A549 (cell line): Measurements from ENCODE around the gene SLC66A2. TPM values are rescaled to one million over a fixed set of nuclear protein-coding genes. Genes with fewer than 3 reads are reported as not detected.

Experiments used
- ATAC-seq, 2 experiments: fragments of 200-7000 bp in 1 of 2; fragments of >200 bp in 1 of 2; cut with Nextera tagmentation in 1 of 2; cut with Tn5 transposase in 1 of 2; 3 replicates each; pipeline versions ENCODE4 v1.8.0 to v1.9.1; 2018 to 2020; ENCODE audit warnings: mild to moderate bottlenecking in 1 of 2, moderate library complexity in 1 of 2
- CTCF ChIA-PET: fragments of 300-600 bp; sonication (Branson Sonifier 250); formaldehyde crosslinking; extraction: SDS; loops from one replicate; lab custom pipeline; 2021; ENCODE audit warnings: antibody characterized with exemption, inconsistent platforms; lab: Yijun Ruan, JAX
- POLR2A ChIA-PET: fragments of 350-600 bp; formaldehyde crosslinking; extraction: SDS; loops from one replicate; lab custom pipeline; 2021; ENCODE audit warnings: antibody characterized with exemption, inconsistent platforms; lab: Yijun Ruan, JAX
- DNase-seq, 2 experiments: peaks; one replicate each; pipeline versions ENCODE4 v3.0.0 to v3.0.0-alpha.2; 2011 to 2016; ENCODE audit warnings: low read depth in 1 of 2, low spot score in 1 of 2
- FAIRE-seq: peaks from 2 replicates; lab custom pipeline; 2011; peaks lifted over from hg19 to GRCh38; lab: Jason Lieb, UNC
- H3K27ac ChIP-seq, 2 experiments: fragments of >200 bp; sonication (Bioruptor Twin); formaldehyde crosslinking; 3 replicates each; pipeline ENCODE4 v1.5.1; 2016 to 2017
- H3K4me1 ChIP-seq: fragments of >200 bp; sonication (Bioruptor Twin); formaldehyde crosslinking; 3 replicates; pipeline ENCODE4 v1.6.1; 2016
- H3K4me2 ChIP-seq: fragments of >200 bp; sonication (Bioruptor Twin); formaldehyde crosslinking; 3 replicates; pipeline ENCODE4 v1.6.1; 2016
- H3K4me3 ChIP-seq: fragments of >200 bp; sonication (Bioruptor Twin); formaldehyde crosslinking; 3 replicates; pipeline ENCODE4 v1.5.1; 2016
- H3K9me3 ChIP-seq: fragments of >200 bp; sonication (Bioruptor Twin); formaldehyde crosslinking; 3 replicates; pipeline ENCODE4 v1.6.1; 2016
- CBX8 ChIP-seq: fragments of 200-600 bp; sonication (generic); IDR thresholded peaks from 2 replicates; pipeline ENCODE4 v1.6.1; 2016
- CHD4 ChIP-seq: fragments of 200-600 bp; sonication (generic); IDR thresholded peaks from 2 replicates; pipeline ENCODE4 v1.6.1; 2016; ENCODE audit warnings: antibody characterized with exemption, mild to moderate bottlenecking, borderline replicate concordance
- EHF ChIP-seq: fragments of 250-450 bp; sonication (Bioruptor Pico); IDR thresholded peaks from 2 replicates; pipeline ENCODE4 v1.5.0; 2020; ENCODE audit warnings: mild to moderate bottlenecking
- EHMT2 ChIP-seq: fragments of 200-600 bp; sonication (generic); IDR thresholded peaks from 2 replicates; pipeline ENCODE4 v1.6.1; 2016; ENCODE audit warnings: antibody characterized with exemption, low read depth, mild to moderate bottlenecking, moderate library complexity
- ELK1 ChIP-seq: fragments of 150-350 bp; IDR thresholded peaks from 2 replicates; pipeline ENCODE4 v1.6.1; 2014; ENCODE audit warnings: low read depth, mild to moderate bottlenecking, low read length
- EP300 ChIP-seq, 2 experiments: fragments of >200 bp; sonication (Bioruptor Twin); formaldehyde crosslinking; IDR thresholded peaks; 2 replicates in 1 of 2; 3 replicates in 1 of 2; pipeline ENCODE4 v1.6.1; 2016 to 2017
- FOSB ChIP-seq: fragments of 250-450 bp; sonication (Bioruptor Pico); IDR thresholded peaks from 2 replicates; pipeline ENCODE4 v1.5.0; 2020; ENCODE audit warnings: mild to moderate bottlenecking, moderate library complexity
- GATA3 ChIP-seq: IDR thresholded peaks from 2 replicates; pipeline ENCODE4 v1.6.1; 2012; ENCODE audit warnings: borderline replicate concordance
- HDAC2 ChIP-seq: fragments of 200-600 bp; sonication (generic); IDR thresholded peaks from 2 replicates; pipeline ENCODE4 v1.6.1; 2016
- HMGXB4 ChIP-seq: fragments of 250-450 bp; sonication (Bioruptor Pico); IDR thresholded peaks from 2 replicates; pipeline ENCODE4 v1.5.0; 2021; ENCODE audit warnings: mild to moderate bottlenecking, moderate library complexity, borderline replicate concordance
- HOXB5 ChIP-seq: fragments of 250-450 bp; sonication (Bioruptor Pico); IDR thresholded peaks from 2 replicates; pipeline ENCODE4 v1.5.0; 2020; ENCODE audit warnings: mild to moderate bottlenecking, moderate library complexity
- KDM1A ChIP-seq: fragments of 200-600 bp; sonication (generic); IDR thresholded peaks from 2 replicates; pipeline ENCODE4 v1.6.1; 2016; ENCODE audit warnings: low read depth, mild to moderate bottlenecking
- MAFK ChIP-seq: fragments of 450-650 bp; IDR thresholded peaks from 2 replicates; pipeline ENCODE4 v1.6.1; 2014; ENCODE audit not compliant: partially characterized antibody
- MAZ ChIP-seq: fragments of 150-350 bp; IDR thresholded peaks from 2 replicates; pipeline ENCODE4 v1.6.1; 2014; ENCODE audit warnings: antibody characterized with exemption, low read depth, low read length, borderline replicate concordance
- NR3C1 ChIP-seq: fragments of >200 bp; sonication (Bioruptor Twin); formaldehyde crosslinking; IDR thresholded peaks from 3 replicates; pipeline ENCODE4 v1.6.1; 2017
- PBX3 ChIP-seq: IDR thresholded peaks from 2 replicates; pipeline ENCODE4 v1.6.1; 2012
- POLR2AphosphoS2 ChIP-seq: conservative IDR thresholded peaks from 2 replicates; pipeline ENCODE4 v1.6.1; 2012; ENCODE audit warnings: low read length, improper control_type of control experiment, inconsistent platforms
- RAD21 ChIP-seq, 2 experiments: fragments of >200 bp in 1 of 2; sonication (Bioruptor Twin) in 1 of 2; formaldehyde crosslinking in 1 of 2; IDR thresholded peaks in 1 of 2; conservative IDR thresholded peaks in 1 of 2; 2 replicates in 1 of 2; 3 replicates in 1 of 2; pipeline ENCODE4 v1.6.1; 2012 to 2018; ENCODE audit warnings: inconsistent platforms in 1 of 2
- TFCP2L1 ChIP-seq: fragments of 250-450 bp; sonication (Bioruptor Pico); IDR thresholded peaks from 2 replicates; pipeline ENCODE4 v1.5.0; 2021; ENCODE audit warnings: mild to moderate bottlenecking
- ZSCAN20 ChIP-seq: fragments of 250-450 bp; sonication (Bioruptor Pico); IDR thresholded peaks from 2 replicates; pipeline ENCODE4 v1.8.0; 2022; ENCODE audit warnings: mild to moderate bottlenecking, moderate library complexity
- WGBS: methylation state at CpG from one replicate; pipeline ENCODE4 v1.1.6; 2017; ENCODE audit errors: missing lambda C conversion rate; 5-methylcytosine and 5-hydroxymethylcytosine counted together
- polyA plus RNA-seq, 4 experiments: library from polyadenylated mRNA; depleted of rRNA in 3 of 4; stranded (reverse); fragments of >200 nt; fragmentation: RNase III in 1 of 4; extraction: RNeasy Plus Mini Kit Qiagen cat#74134 plus additional on column Dnase treatment in 1 of 4; gene quantifications; 2 replicates in 3 of 4; 3 replicates in 1 of 4; pipeline ENCODE4 v1.2.3, GENCODE V29; 2011 to 2017

The SLC66A2 gene
- polyA plus RNA-seq, 2 of the 4 experiments (the other 2 are of a cell fraction), result 4.8 to 11.5 TPM

GRCh38 chr18:79916128-79916494 is 35.3 kb downstream of the SLC66A2 start:
- Histone ChIP-seq H3K4me2 (no peak overlapping the region), H3K9me3 (no peaks in the 10 kb centered on the region), H3K27ac (no peak overlapping the region), H3K4me1 (no peaks in the 10 kb centered on the region), H3K4me3 (no peak overlapping the region)
- WGBS, result 81% methylated on average over 25 of the region's 26 CpGs
- ATAC-seq, result no peak
- DNase-seq, result no peak
- POLR2A ChIA-PET, result no interaction called here
- CTCF ChIA-PET, result no interaction called here
- TF ChIP-seq HDAC2 (no peak), RAD21 (conservative IDR thresholded peaks at IDR 0.05 in 1 of 2, IDR thresholded peaks at IDR 0.05 in 1 of 2) (no peak), EP300 (IDR thresholded peaks at IDR 0.05) (no peak), TFCP2L1 (no peak), CBX8 (no peak), ELK1 (no peak), HOXB5 (no peak), POLR2AphosphoS2 (no peak), ZSCAN20 (CRISPR knock-in tag) (no peak), NR3C1 (no peak), HMGXB4 (no peak), GATA3 (no peak), EHMT2 (no peak), MAZ (no peak), MAFK (no peak), FOSB (no peak), CHD4 (no peak), EHF (CRISPR knock-in tag) (no peak), PBX3 (no peak), KDM1A (no peak)
- FAIRE-seq, result no peak

GRCh38 chr18:79915161-79916127 is 36.0 kb downstream of the SLC66A2 start:
- H3K27ac ChIP-seq, result no peak overlapping the region
- no peaks in the 10 kb centered on the region for H3K4me1 ChIP-seq
- 90% methylated on average over 39 of the region's 50 CpGs for WGBS
- FAIRE-seq (no peak), DNase-seq (no peak), ATAC-seq (no peak)
- H3K9me3 ChIP-seq, result no peaks in the 10 kb centered on the region
- ChIA-PET CTCF (no interaction called here), POLR2A (no interaction called here)
- TF ChIP-seq EHMT2, result no peak
- H3K4me2 ChIP-seq, result no peak overlapping the region
- no peak overlapping the region for H3K4me3 ChIP-seq
